C4-2B (cell line): ENCODE measurements around the gene RBFOX1.

ENCODE experiments used
- ZFX ChIP-seq: fragments of 450-650 bp; IDR thresholded peaks from 2 replicates; pipeline ENCODE4 v1.6.1; 2017
- TF ChIP-seq, protein P1 (sequence below): fragments of 450-650 bp; conservative IDR thresholded peaks from 2 replicates; pipeline ENCODE4 v1.5.1; 2017; ENCODE audit warnings: mild to moderate bottlenecking

DNA sequence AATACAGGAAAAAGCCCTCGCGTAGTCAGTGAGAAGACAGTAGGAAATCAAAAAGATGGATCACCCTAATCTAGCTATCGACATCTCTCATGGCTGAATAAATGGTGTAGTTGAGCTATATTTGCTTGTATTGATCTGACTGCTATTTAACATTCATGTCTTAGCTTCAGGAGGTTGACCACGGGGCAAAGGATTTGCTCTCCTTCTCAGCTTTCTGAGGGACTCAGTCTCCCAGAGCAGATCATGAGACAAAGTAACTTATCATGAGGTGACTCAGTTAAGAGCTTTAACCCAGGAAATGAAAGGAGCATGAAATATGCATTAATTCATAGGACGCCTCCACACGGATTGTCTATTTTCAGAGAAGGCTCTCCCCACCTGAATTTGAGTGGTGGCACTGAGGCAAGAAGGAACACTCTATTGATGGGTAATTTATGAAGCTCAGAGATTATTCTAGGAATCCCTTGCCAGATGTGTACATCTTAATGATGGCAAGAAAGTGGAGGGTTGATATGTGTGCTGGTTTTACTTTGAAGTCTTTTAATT lies 608 bp downstream of the RBFOX1 start:
- TF ChIP-seq, protein P1, sequence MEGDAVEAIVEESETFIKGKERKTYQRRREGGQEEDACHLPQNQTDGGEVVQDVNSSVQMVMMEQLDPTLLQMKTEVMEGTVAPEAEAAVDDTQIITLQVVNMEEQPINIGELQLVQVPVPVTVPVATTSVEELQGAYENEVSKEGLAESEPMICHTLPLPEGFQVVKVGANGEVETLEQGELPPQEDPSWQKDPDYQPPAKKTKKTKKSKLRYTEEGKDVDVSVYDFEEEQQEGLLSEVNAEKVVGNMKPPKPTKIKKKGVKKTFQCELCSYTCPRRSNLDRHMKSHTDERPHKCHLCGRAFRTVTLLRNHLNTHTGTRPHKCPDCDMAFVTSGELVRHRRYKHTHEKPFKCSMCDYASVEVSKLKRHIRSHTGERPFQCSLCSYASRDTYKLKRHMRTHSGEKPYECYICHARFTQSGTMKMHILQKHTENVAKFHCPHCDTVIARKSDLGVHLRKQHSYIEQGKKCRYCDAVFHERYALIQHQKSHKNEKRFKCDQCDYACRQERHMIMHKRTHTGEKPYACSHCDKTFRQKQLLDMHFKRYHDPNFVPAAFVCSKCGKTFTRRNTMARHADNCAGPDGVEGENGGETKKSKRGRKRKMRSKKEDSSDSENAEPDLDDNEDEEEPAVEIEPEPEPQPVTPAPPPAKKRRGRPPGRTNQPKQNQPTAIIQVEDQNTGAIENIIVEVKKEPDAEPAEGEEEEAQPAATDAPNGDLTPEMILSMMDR = no peak
- TF ChIP-seq ZFX = no peak
